Common myeloid progenitor, CD34-positive (primary cell): ENCODE measurements around the gene SLC25A34.
"Not testable (repeated sequence)": the region's sequence is repeated elsewhere in the genome, so short reads cannot be mapped to it uniquely, and the experiment has no call there.

Source experiments
- CTCF ChIA-PET: fragments of 350-600 bp; sonication (Branson Sonifier 250); formaldehyde crosslinking; loops from one replicate; lab custom pipeline; 2021; ENCODE audit warnings: antibody characterized with exemption; lab: Charles Lee
- POLR2A ChIA-PET: fragments of 350-600 bp; sonication (Branson Sonifier 250); formaldehyde crosslinking; loops from one replicate; lab custom pipeline; 2021; ENCODE audit warnings: antibody characterized with exemption; lab: Charles Lee
- DNase-seq, 3 donors: peaks; one replicate each; pipeline versions ENCODE4 v3.0.0 to v3.0.0-alpha.2; 2013
- H3K27ac ChIP-seq, 2 experiments: 1 replicate in 1 of 2; 2 replicates in 1 of 2; pipeline ENCODE4 v1.7.0; 2013; ENCODE audit warnings: inconsistent platforms in 2 of 2, low read length in 2 of 2, mild to moderate bottlenecking in 2 of 2, low read depth in 1 of 2, moderate library complexity in 1 of 2; ENCODE audit not compliant: severe bottlenecking in 2 of 2, insufficient read depth in 1 of 2, poor library complexity in 1 of 2
- H3K27me3 ChIP-seq, 5 experiments: replicated peaks in 2 of 5; 1 replicate in 3 of 5; 2 replicates in 2 of 5; pipeline versions ENCODE4 v1.6.1 to v1.7.0; 2013; ENCODE audit warnings: low read length in 4 of 5, mild to moderate bottlenecking in 2 of 5, moderate library complexity in 2 of 5, inconsistent platforms in 1 of 5; ENCODE audit not compliant: insufficient read depth in 5 of 5, control insufficient read depth in 4 of 5
- H3K36me3 ChIP-seq, 4 experiments: 1 replicate in 2 of 4; 2 replicates in 2 of 4; pipeline versions ENCODE4 v1.6.1 to v1.7.0; 2013; ENCODE audit warnings: low read length in 3 of 4, control low read depth in 1 of 4, mild to moderate bottlenecking in 1 of 4; ENCODE audit not compliant: control insufficient read depth in 4 of 4, insufficient read depth in 4 of 4
- H3K4me1 ChIP-seq, 4 experiments: 1 replicate in 3 of 4; 2 replicates in 1 of 4; pipeline versions ENCODE4 v1.6.1 to v1.7.1; 2013; ENCODE audit warnings: low read length in 3 of 4, mild to moderate bottlenecking in 3 of 4, control low read depth in 1 of 4, inconsistent platforms in 1 of 4, moderate library complexity in 1 of 4; ENCODE audit not compliant: control insufficient read depth in 4 of 4, insufficient read depth in 4 of 4; ENCODE audit errors: control extremely low read depth in 1 of 4
- H3K4me3 ChIP-seq, 7 experiments: 1 replicate in 4 of 7; 2 replicates in 3 of 7; pipeline versions ENCODE4 v1.5.1 to v1.7.0; 2013; ENCODE audit warnings: mild to moderate bottlenecking in 7 of 7, low read length in 6 of 7, moderate library complexity in 6 of 7, inconsistent platforms in 2 of 7, low read depth in 2 of 7, control low read depth in 1 of 7; ENCODE audit not compliant: insufficient read depth in 4 of 7, control insufficient read depth in 1 of 7; ENCODE audit errors: extremely low read depth in 1 of 7
- H3K9me3 ChIP-seq, 5 experiments: 1 replicate in 4 of 5; 2 replicates in 1 of 5; pipeline versions ENCODE4 v1.6.1 to v1.7.1; 2013; ENCODE audit warnings: low read length in 4 of 5, mild to moderate bottlenecking in 2 of 5, inconsistent platforms in 1 of 5, low read depth in 1 of 5, moderate library complexity in 1 of 5; ENCODE audit not compliant: control insufficient read depth in 4 of 5, insufficient read depth in 2 of 5; ENCODE audit errors: control extremely low read depth in 1 of 5
- WGBS: methylation state at CpG from one replicate; pipeline ENCODE4 v1.1.5; 2013; ENCODE audit not compliant: insufficient coverage; 5-methylcytosine and 5-hydroxymethylcytosine counted together

Gene SLC25A34

DNA sequence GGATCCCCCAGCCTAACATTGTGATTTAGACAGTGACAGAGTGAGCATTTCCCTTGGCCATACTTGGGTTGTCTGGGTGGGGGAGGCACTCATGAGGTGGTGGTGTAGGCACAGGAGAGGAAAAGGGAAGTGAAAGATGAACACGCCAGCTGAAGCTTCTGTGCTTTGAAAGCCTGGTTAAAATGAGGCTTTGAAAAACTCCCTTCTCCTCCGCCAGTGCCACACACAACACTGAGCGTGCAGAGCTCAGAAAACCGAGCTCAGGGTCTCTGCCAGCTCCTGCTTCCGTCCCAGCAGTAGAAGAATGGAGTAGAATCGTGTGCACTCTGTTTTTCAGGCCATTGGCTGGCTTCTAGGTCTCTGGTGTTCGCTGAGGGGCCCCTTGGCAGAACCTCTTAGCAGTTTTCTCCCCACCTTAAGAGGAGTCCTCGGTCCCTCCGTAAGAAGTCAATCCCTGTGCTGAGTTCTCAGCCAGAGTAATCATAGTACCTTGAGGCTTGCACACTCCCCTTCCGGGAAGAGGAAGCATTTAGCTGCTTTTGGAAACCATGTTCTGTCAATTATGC lies 39.0 kb upstream of the SLC25A34 start:
- no peaks in the 10 kb centered on the region for H3K9me3 ChIP-seq
- peak overlapping the region in 6 of 7 experiments; percentile 11 to 64 (median 50) for H3K4me3 ChIP-seq
- POLR2A ChIA-PET = interaction anchor here (0.8 to 1.4 kb wide), 4 partner anchors 11 to 20 kb away, joined by 3 read pairs; partner anchors contain the start of gene PLEKHM2
- H3K27me3 ChIP-seq = no peaks in the 10 kb centered on the region
- peaks cover 0 to 11% (median 2%) of the 10 kb centered on the region in 4 experiments for H3K36me3 ChIP-seq
- WGBS = 2% methylated on average over 10 of the region's 10 CpGs
- H3K27ac ChIP-seq = peak overlapping the region; percentile 28 to 64
- peak; percentile 55 to 90 (median 90) for DNase-seq
- CTCF ChIA-PET = interaction anchor here (1.0 to 2.3 kb wide), 6 partner anchors 10 to 44 kb away, joined by 3 to 10 read pairs (median 5); no protein-coding TSS in a partner anchor
- peaks cover 8 to 25% (median 14%) of the 10 kb centered on the region in 4 experiments for H3K4me1 ChIP-seq

DNA sequence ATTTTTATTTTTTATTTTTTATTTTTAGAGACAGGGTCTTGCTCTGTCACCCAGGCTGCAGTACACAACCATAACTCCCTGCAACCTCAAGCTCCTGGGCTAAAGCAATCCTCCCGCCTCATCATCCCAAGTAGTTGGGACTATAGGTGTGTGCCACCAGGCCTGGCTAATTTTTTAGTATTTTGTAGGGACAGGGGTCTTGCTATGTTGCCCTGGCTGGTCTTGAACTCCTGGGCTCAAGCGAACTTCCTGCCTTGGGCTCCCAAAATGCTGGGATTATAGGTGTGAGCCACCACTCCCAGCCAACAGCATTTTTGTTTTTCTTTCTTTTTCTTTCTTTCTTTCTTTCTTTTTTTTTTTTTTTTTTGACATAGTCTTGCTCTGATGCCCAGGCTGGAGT lies 37.9 kb upstream of the SLC25A34 start:
- Histone ChIP-seq H3K36me3 (peaks cover 0 to 9% (median 2%) of the 10 kb centered on the region in 4 experiments), H3K27me3 (no peaks in the 10 kb centered on the region), H3K27ac (no peak overlapping the region), H3K4me1 (peaks cover 8 to 25% (median 14%) of the 10 kb centered on the region in 4 experiments), H3K9me3 (no peaks in the 10 kb centered on the region), H3K4me3 (no peak overlapping the region)
- WGBS = 100% methylated on average over 2 of the region's 2 CpGs
- ChIA-PET CTCF (interaction anchor here (1.0 to 1.8 kb wide), 2 partner anchors 16 to 43 kb away, joined by 3 to 5 read pairs; no protein-coding TSS in a partner anchor), POLR2A (no interaction called here)
- no peak for DNase-seq

DNA sequence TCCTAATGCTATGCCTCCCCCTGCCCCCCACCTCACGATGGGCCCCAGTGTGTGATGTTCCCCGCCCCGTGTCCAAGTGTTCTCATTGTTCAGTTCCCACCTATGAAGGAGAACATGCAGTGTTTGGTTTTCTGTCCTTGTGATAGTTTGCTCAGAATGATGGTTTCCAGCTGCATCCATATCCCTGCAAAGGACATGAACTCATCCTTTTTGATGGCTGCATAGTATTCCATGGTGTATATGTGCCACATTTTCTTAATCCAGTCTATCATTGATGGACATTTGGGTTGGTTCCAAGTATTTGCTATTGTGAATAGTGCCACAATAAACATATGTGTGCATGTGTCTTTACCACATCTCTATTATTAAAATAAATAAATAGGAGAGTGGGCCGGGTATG lies 36.7 kb upstream of the SLC25A34 start:
- POLR2A ChIA-PET, CTCF ChIA-PET, H3K27me3 ChIP-seq, H3K4me3 ChIP-seq, DNase-seq, H3K9me3 ChIP-seq, H3K36me3 ChIP-seq, H3K27ac ChIP-seq: not testable (repeated sequence)
- H3K4me1 ChIP-seq = peaks cover 8 to 25% (median 14%) of the 10 kb centered on the region in 4 experiments
- WGBS = 100% methylated on average over 3 of the region's 4 CpGs

- no peak overlapping the region for H3K27ac ChIP-seq
- ChIA-PET CTCF (interaction anchor here (1.0 kb wide), 1 partner anchor 10 kb away, joined by 3 read pairs; no protein-coding TSS in a partner anchor), POLR2A (interaction anchor here (0.6 kb wide), 1 partner anchor 25 kb away, joined by 3 read pairs; no protein-coding TSS in a partner anchor)
These were observed 35.5 kb upstream of the SLC25A34 start for GRCh38 chr1:15700508-15700907.

DNA sequence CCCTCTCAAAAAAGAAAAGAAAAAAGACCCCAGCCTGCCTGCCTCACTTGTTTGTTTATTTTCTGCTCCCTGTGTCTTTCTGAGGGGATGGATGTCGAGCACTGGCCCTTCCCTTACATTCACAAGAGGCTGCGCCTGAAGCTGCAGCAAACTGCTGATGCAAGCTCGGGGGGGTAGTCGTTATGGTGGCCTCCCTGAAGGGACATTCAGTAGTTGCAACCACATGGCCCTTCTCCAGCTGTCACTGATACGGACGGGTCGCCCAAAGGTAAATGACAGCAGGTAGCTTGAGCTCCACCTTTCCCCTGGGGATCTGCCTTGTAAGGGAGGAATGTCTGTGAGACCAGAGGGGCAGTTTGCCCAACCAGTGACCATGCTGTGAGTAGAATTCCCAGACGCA lies 34.3 kb upstream of the SLC25A34 start:
- DNase-seq = no peak
- Histone ChIP-seq H3K9me3 (no peaks in the 10 kb centered on the region), H3K36me3 (peaks cover 0 to 19% (median 7%) of the 10 kb centered on the region in 4 experiments), H3K27ac (no peak overlapping the region), H3K4me1 (peaks cover 8 to 18% (median 12%) of the 10 kb centered on the region in 4 experiments), H3K27me3 (no peaks in the 10 kb centered on the region), H3K4me3 (no peak overlapping the region)
- POLR2A ChIA-PET = interaction anchor here (0.6 kb wide), 1 partner anchor 60 kb away, joined by 4 read pairs; no protein-coding TSS in a partner anchor
- CTCF ChIA-PET = interaction anchor here (1.0 to 1.2 kb wide), 2 partner anchors 13 to 106 kb away, joined by 3 read pairs; no protein-coding TSS in a partner anchor
- 95% methylated on average over 5 of the region's 8 CpGs for WGBS

More at GRCh38 chr1:15700508-15700907, 35.5 kb upstream of the SLC25A34 start:
- H3K9me3 ChIP-seq = no peaks in the 10 kb centered on the region
- peaks cover 0 to 12% (median 4%) of the 10 kb centered on the region in 4 experiments for H3K36me3 ChIP-seq
- DNase-seq = no peak
- H3K4me3 ChIP-seq = no peak overlapping the region
- no peaks in the 10 kb centered on the region for H3K27me3 ChIP-seq
- WGBS = 100% methylated on average over 6 of the region's 6 CpGs
- peaks cover 8 to 25% (median 14%) of the 10 kb centered on the region in 4 experiments for H3K4me1 ChIP-seq

- Histone ChIP-seq H3K4me3 (no peak overlapping the region), H3K9me3 (no peaks in the 10 kb centered on the region), H3K36me3 (peaks cover 0 to 19% (median 7%) of the 10 kb centered on the region in 4 experiments), H3K4me1 (peaks cover under 1 to 7% (median 2%) of the 10 kb centered on the region in 4 experiments), H3K27ac (no peak overlapping the region), H3K27me3 (no peaks in the 10 kb centered on the region)
- no peak for DNase-seq
- WGBS = 97% methylated on average over 16 of the region's 19 CpGs
- ChIA-PET CTCF (interaction anchor here (1.2 kb wide), 1 partner anchor 107 kb away, joined by 3 read pairs; no protein-coding TSS in a partner anchor), POLR2A (interaction anchor here (0.5 kb wide), 1 partner anchor 21 kb away, joined by 3 read pairs; no protein-coding TSS in a partner anchor)
These were observed 33.1 kb upstream of the SLC25A34 start for GRCh38 chr1:15702722-15703550.
